Measurements from ENCODE around the gene ATP5F1C.

GRCh38 chr10:7811000-7811399 lies 23.0 kb downstream of the ATP5F1C start:
- TF ChIP-seq POLR2AphosphoS5 (IDR thresholded peaks at IDR 0.05; ENCODE audit: low read depth, low read length): no peak
- TF ChIP-seq TAF1 (IDR thresholded peaks at IDR 0.05; ENCODE audit: borderline replicate concordance, insufficient read depth, low read length): no peak
- no peak for TF ChIP-seq FOXP2 (optimal IDR thresholded peaks at IDR 0.05; ENCODE audit: borderline replicate concordance, extremely low read depth, extremely low read length, insufficient read depth)
- no peak for TF ChIP-seq REST (IDR thresholded peaks at IDR 0.05; ENCODE audit: insufficient read depth in 1 of 2, low read depth in 2 of 2, low read length in 2 of 2)
- no peak for TF ChIP-seq SIN3A (IDR thresholded peaks at IDR 0.05; ENCODE audit: borderline replicate concordance, insufficient read depth, low read length)

Data from PFSK-1 (cell line).